NB4 (cell line): ENCODE results near the gene VPS33A.

Source experiments
- DNase-seq: peaks from one replicate; pipeline ENCODE4 v3.0.0; 2010; ENCODE audit warnings: low read depth
- H3K4me3 ChIP-seq: one replicate; pipeline ENCODE4 v1.5.1; 2011; ENCODE audit warnings: mild to moderate bottlenecking, low read depth, low read length, moderate library complexity
- CTCF ChIP-seq: IDR thresholded peaks from one replicate; pipeline ENCODE4 v1.5.1; 2012; ENCODE audit warnings: low read depth, low read length
- MAX ChIP-seq: IDR thresholded peaks from 2 replicates; pipeline ENCODE4 v1.6.1; 2011; ENCODE audit warnings: low read depth, low read length
- MYC ChIP-seq: IDR thresholded peaks from 2 replicates; pipeline ENCODE4 v1.6.1; 2011; ENCODE audit warnings: low read depth, low read length
- POLR2A ChIP-seq: IDR thresholded peaks from 2 replicates; pipeline ENCODE4 v1.6.1; 2011; ENCODE audit warnings: mild to moderate bottlenecking; ENCODE audit not compliant: insufficient read length; ENCODE audit errors: extremely low read depth

VPS33A gene

GRCh38 chr12:122308811-122309210 is 42.5 kb upstream of the VPS33A start:
- no peak overlapping the region for H3K4me3 ChIP-seq
- no peak for DNase-seq
- TF ChIP-seq MYC (no peak), CTCF (no peak), MAX (no peak), POLR2A (no peak)

GRCh38 chr12:122306407-122306806 is 40.1 kb upstream of the VPS33A start:
- peak; percentile 36 for DNase-seq
- TF ChIP-seq MAX (no peak), CTCF (peak; percentile 9)
- H3K4me3 ChIP-seq: no peak overlapping the region

GRCh38 chr12:122304924-122305323 is 38.6 kb upstream of the VPS33A start:
- H3K4me3 ChIP-seq: no peak overlapping the region
- no peak for TF ChIP-seq POLR2A
- TF ChIP-seq CTCF: no peak
- TF ChIP-seq MAX: no peak
- TF ChIP-seq MYC: no peak
- no peak for DNase-seq

- no peak overlapping the region for H3K4me3 ChIP-seq
- no peak for DNase-seq
- TF ChIP-seq CTCF (no peak), MAX (no peak), POLR2A (no peak), MYC (no peak)
Observed at GRCh38 chr12:122303068-122303467, 36.8 kb upstream of the VPS33A start.

GRCh38 chr12:122298071-122298748 is 31.9 kb upstream of the VPS33A start:
- DNase-seq: no peak
- no peak overlapping the region for H3K4me3 ChIP-seq
- TF ChIP-seq MYC (no peak), POLR2A (no peak), MAX (no peak), CTCF (no peak)
